SK-N-MC (cell line): Measurements from ENCODE around the gene ABHD18.
"Not testable (repeated sequence)": the region's sequence is repeated elsewhere in the genome, so short reads cannot be mapped to it uniquely, and the experiment has no call there.

ENCODE experiments used
- DNase-seq: peaks from one replicate; pipeline ENCODE4 v3.0.0-alpha.2; 2011; ENCODE audit warnings: low read depth, low spot score
- H3K27ac ChIP-seq: fragments of 200-600 bp; sonication (generic); 2 replicates; pipeline ENCODE4 v1.5.1; 2016; ENCODE audit warnings: mixed run types
- H3K36me3 ChIP-seq: fragments of 200-600 bp; sonication (generic); 2 replicates; pipeline ENCODE4 v1.6.1; 2017; ENCODE audit warnings: antibody characterized with exemption, low read length, mixed read lengths; ENCODE audit not compliant: insufficient read depth
- H3K4me3 ChIP-seq: fragments of 200-600 bp; sonication (generic); 2 replicates; pipeline ENCODE4 v1.5.1; 2016
- H3K9ac ChIP-seq: fragments of 200-600 bp; sonication (generic); 2 replicates; pipeline ENCODE4 v1.8.0; 2017; ENCODE audit warnings: mixed run types, mixed read lengths; ENCODE audit not compliant: insufficient read length
- H3K9me3 ChIP-seq: fragments of 200-600 bp; sonication (generic); 2 replicates; pipeline ENCODE4 v1.6.1; 2017; ENCODE audit warnings: low read depth, mild to moderate bottlenecking, antibody characterized with exemption, low read length, moderate library complexity, mixed read lengths
- EZH2 ChIP-seq: fragments of 200-600 bp; sonication (generic); IDR thresholded peaks from one replicate; pipeline ENCODE4 v1.6.1; 2017; ENCODE audit warnings: antibody characterized with exemption
- FOXP2 ChIP-seq: optimal IDR thresholded peaks from 2 replicates; pipeline ENCODE3; 2011; ENCODE audit warnings: mild to moderate bottlenecking, moderate library complexity; ENCODE audit not compliant: insufficient read depth; ENCODE audit errors: extremely low read length, control extremely low read depth
- POLR2AphosphoS5 ChIP-seq: IDR thresholded peaks from 2 replicates; pipeline ENCODE4 v1.6.1; 2012; ENCODE audit warnings: mild to moderate bottlenecking, low read depth, low read length, borderline replicate concordance

The ABHD18 gene

DNA sequence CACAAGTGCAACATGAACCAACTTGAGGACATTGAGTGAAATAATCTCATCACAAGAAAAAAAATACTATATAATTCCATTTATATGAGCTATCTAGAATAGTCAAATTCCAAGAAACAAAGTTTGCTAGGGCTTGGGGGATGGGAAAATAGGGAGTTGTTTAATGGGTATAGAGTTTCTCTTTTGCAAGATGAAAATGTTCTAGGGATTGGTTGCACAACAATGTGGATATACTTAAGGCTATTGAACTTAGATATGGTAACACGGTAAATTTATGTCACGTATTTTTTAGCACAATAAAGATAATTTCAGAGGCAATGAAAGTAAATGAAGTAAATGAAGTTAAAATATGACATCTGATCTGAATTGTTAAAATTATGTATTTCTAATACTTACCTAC lies 8.1 kb upstream of the ABHD18 start:
- TF ChIP-seq FOXP2, result no peak
- no peak for TF ChIP-seq POLR2AphosphoS5
- no peak for TF ChIP-seq EZH2
- no peak overlapping the region for H3K4me3 ChIP-seq
- DNase-seq, result no peak
- H3K27ac ChIP-seq, result no peak overlapping the region
- no peaks in the 10 kb centered on the region for H3K36me3 ChIP-seq
- H3K9ac ChIP-seq, result no peak overlapping the region
- no peaks in the 10 kb centered on the region for H3K9me3 ChIP-seq

DNA sequence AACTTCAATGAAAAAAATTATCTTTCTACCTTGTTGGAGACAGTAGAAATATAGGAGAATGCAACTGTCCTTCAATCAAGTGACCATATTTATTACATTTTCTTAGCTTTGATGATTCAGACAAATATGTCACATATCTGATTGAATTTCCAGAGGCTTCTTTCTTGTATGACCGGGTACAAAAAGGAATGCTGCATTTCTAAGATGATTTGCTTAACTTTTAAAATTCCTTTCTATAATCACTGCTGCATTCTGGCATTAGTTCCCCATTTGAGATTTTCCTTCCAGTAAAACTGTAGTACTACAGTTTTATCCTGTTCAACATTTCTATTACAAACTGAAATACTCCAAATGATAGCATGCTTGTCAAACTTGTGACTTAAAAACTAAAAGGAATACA lies 5.4 kb upstream of the ABHD18 start:
- H3K27ac ChIP-seq, result no peak overlapping the region
- H3K4me3 ChIP-seq, result no peak overlapping the region
- TF ChIP-seq FOXP2, result no peak
- TF ChIP-seq EZH2, result no peak
- TF ChIP-seq POLR2AphosphoS5, result no peak
- H3K36me3 ChIP-seq, result no peaks in the 10 kb centered on the region
- no peak for DNase-seq
- no peak overlapping the region for H3K9ac ChIP-seq
- H3K9me3 ChIP-seq, result no peaks in the 10 kb centered on the region

DNA sequence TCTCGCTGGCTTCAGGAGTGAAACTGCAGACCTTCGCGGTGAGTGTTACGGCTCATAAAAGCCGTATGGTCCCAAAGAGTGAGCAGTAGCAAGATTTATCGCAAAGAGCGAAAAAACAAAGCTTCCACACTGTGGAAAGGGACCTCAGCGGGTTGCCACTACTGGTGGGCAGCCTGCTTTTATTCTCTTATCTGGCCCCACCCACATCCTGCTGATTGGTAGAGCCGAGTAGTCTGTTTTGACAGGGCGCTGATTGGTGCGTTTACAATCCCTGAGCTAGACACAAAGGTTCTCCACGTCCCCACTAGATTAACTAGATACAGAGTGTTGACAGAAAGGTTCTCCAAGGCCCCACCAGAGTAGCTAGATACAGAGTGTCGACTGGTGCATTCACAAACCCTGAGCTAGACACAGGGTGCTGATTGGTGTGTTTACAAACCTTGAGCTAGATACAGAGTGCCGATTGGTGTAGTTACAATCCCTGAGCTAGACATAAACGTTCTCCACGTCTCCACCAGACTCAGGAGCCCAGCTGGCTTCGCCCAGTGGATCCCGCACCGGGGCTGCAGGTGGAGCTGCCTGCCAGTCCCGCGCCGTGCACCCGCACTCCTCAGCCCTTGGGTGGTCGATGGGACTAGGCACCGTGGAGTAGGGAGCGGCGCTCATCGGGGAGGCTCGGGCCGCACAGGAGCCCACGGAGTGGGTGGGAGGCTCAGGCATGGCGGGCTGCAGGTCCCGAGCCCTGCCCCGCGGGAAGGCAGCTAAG lies 1.4 kb upstream of the ABHD18 start:
- not testable (repeated sequence) for H3K4me3 ChIP-seq, H3K36me3 ChIP-seq, H3K27ac ChIP-seq, DNase-seq, H3K9ac ChIP-seq, H3K9me3 ChIP-seq

DNA sequence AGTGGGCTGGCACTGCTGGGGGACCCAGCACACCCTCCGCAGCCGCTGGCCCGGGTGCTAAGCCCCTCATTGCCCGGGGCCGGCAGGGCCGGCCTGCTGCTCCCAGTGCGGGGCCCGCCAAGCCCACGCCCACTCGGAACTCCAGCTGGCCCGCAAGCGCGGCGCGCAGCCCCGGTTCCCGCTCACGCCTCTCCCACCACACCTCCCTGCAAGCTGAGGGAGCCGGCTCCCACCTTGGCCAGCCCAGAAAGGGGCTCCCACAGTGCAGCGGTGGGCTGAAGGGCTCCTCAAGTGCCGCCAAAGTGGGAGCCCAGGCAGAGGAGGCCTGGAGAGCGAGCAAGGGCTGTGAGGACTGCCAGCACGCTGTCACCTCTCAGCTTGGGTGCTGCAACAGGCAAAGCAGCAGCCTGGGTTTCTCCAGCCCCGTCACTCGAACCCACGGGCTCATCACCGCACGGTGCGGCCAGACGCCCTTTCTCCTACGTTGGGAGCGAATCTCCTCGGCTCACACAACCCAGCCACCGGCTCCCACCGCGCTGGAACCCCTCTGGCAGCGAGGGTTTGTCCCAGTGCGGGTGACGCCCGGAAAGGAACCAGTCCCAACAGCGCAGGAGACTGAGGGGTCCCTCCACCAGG lies 662 bp upstream of the ABHD18 start:
- H3K4me3 ChIP-seq, result peak overlapping the region; percentile 97
- not testable (repeated sequence) for H3K9me3 ChIP-seq, H3K9ac ChIP-seq, H3K36me3 ChIP-seq, DNase-seq, H3K27ac ChIP-seq

DNA sequence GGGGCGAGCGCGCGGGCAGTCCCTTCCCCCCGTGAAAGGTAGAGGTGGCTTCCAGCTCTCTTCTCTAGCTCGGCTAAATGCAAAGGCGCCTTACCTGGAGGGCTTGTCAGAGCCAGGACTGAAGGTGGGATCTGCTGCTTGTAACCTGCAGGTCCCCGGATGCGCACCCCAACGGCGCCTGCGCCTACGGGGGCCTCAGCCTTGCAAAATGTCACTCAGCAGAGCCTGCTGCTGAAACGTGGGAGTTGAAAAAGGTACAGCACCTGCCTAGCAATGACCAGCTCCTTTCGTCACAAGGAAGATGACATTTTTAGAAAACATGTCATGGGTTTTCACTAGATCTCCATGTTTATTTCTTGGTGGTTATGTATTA lies 583 bp downstream of the ABHD18 start:
- H3K27ac ChIP-seq, result no peak overlapping the region
- TF ChIP-seq FOXP2, result no peak
- TF ChIP-seq POLR2AphosphoS5, result no peak
- no peak for TF ChIP-seq EZH2
- H3K36me3 ChIP-seq, result no peaks in the 10 kb centered on the region

DNA sequence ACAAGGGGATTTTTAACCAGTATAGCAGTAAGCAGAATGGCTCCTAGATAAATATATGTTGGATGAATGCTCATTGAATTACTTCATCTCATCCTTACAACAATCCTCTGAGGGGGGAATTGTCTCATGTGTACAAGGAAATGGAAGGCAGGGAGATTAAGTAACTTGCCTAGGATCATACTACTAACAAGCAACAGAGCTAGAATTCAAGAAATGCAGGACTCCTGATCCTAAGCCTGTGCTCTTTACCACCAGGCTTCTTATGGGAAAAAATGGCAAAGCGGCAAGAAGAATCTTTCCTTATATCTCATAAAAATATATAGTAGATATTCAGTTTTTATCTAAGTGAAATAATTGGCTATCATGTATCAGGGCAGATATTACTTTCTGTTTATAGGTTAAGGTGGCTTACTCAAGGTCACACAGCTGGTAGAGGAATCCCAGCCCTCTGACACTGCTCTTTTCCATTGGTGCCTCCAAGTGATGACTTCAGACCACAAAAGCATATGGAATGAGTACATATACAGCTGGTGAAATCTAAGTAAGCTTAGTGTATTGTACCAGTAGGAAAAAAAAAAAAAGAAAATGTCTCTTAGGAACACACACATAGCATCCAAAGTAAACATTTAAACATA lies 2.1 kb downstream of the ABHD18 start:
- H3K4me3 ChIP-seq, result no peak overlapping the region
- H3K9ac ChIP-seq, result no peak overlapping the region
- TF ChIP-seq POLR2AphosphoS5 (no peak), EZH2 (no peak), FOXP2 (no peak)

More for the DNA sequence above, 583 bp downstream of the ABHD18 start:
- peak overlapping the region; percentile 97 for H3K4me3 ChIP-seq
- H3K9me3 ChIP-seq, result no peaks in the 10 kb centered on the region
- DNase-seq, result no peak
- peak overlapping the region; percentile 79 for H3K9ac ChIP-seq

DNA sequence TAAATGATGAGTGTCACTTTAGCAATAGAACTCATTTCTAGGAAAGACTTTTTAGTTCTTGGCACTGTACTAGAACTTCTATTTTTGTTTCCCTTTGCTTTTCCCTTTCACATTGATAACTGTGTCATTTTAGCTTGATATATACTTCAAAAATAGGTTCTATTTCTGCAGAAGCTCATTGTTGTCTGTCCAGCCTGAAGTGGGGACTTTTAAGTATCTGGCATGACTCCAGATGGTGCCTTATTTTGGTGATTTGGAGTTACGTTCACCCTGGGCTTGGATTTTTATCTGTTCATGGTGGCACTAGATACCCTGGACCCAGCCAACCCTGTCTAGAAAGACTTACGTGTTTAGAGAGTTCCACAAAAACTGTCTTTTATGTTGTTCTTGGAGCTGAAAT lies 3.4 kb downstream of the ABHD18 start:
- no peak overlapping the region for H3K27ac ChIP-seq
- TF ChIP-seq EZH2, result no peak
- TF ChIP-seq POLR2AphosphoS5, result no peak
- no peak for TF ChIP-seq FOXP2
- DNase-seq, result no peak
- no peak overlapping the region for H3K4me3 ChIP-seq
- no peaks in the 10 kb centered on the region for H3K9me3 ChIP-seq
- no peak overlapping the region for H3K9ac ChIP-seq
- H3K36me3 ChIP-seq, result no peaks in the 10 kb centered on the region

More for the DNA sequence above, 2.1 kb downstream of the ABHD18 start:
- Histone ChIP-seq H3K9me3 (no peaks in the 10 kb centered on the region), H3K27ac (no peak overlapping the region), H3K36me3 (no peaks in the 10 kb centered on the region)
- no peak for DNase-seq

DNA sequence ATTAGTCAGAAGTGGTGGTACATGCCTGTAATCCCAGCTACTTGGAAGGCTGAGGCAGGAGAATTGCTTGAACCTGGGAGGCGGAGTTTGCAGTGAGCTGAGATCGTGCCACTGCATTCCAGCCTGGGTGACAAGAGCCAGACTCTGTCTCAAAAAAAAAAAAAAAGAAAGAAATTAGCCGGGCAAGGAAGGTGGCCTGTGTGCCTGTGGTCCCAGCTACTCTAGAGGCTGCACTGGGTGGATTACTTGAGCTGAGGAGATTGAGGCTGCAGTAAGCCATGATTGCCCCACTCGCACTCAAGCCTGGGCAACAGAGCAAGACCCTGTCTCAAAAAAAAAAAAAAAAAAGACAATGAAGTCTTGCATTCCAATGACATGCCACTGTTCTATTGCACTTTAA lies 5.7 kb downstream of the ABHD18 start:
- H3K9ac ChIP-seq, H3K36me3 ChIP-seq: not testable (repeated sequence)

More for the DNA sequence above, 5.7 kb downstream of the ABHD18 start:
- not testable (repeated sequence) for DNase-seq, H3K4me3 ChIP-seq, H3K9me3 ChIP-seq, H3K27ac ChIP-seq
